GM20000 (cell line): ENCODE measurements around the gene CNTN2.

Source experiments
- DNase-seq: peaks from one replicate; pipeline ENCODE4 v3.0.0; 2012; ENCODE audit warnings: low spot score
- CTCF ChIP-seq: IDR thresholded peaks from 2 replicates; pipeline ENCODE4 v1.5.1; 2012; ENCODE audit warnings: mild to moderate bottlenecking, control low read depth; ENCODE audit errors: extremely low read depth, missing control alignments

Gene CNTN2

GRCh38 chr1:205076245-205076761, 33.3 kb downstream of the CNTN2 start:
- no peak for TF ChIP-seq CTCF
- DNase-seq = no peak

- no peak for TF ChIP-seq CTCF
- no peak for DNase-seq
These were observed 34.3 kb downstream of the CNTN2 start for GRCh38 chr1:205077158-205077933.

DNA sequence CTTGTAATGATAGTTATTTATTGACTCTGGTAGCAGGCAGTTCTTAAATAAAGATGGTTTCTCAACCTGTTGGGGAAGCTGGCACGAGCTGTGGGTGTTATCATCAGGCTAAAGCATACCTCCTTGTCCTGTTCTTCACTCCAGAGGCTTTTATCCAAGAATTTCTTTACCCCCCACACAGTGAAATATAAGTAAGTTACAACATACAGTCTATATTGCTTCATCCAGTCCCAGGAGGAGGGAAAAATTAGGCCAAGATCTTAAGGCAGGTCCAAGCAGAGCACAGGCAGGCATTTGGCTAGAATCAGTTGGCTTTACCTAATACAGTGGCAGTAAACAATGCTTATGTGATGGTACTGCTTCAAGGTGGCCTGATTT, 34.9 kb downstream of the CNTN2 start:
- DNase-seq = no peak
- TF ChIP-seq CTCF = no peak

GRCh38 chr1:205082431-205082830, 39.4 kb downstream of the CNTN2 start:
- DNase-seq = no peak
- TF ChIP-seq CTCF = no peak

- TF ChIP-seq CTCF = no peak
- DNase-seq = no peak
These were observed 41.3 kb downstream of the CNTN2 start, which contains the start of gene TMEM81 for GRCh38 chr1:205084360-205084759. Gene TMEM81 (minus strand): TSS chr1:205084460. CDS start chr1:205084320, 140 bp downstream.

DNA sequence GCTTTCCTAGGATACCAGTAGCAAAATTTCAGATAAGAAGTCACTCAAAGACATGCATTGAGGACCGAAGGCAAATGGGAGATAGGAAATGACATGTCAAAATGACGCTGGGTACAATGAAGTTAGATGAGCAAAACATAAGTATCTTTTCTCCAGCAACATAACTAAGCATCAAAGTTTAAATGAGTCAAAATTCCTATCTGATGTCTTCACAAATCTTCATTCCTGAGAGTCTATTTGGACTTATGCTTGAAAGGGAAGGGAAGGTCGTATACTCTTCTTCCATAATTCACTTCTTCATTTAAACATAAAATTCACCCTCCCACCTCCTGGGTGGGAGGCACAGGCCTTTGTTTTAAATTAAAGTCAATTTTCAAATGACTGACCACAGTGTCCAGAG, 45.3 kb downstream of the CNTN2 start:
- TF ChIP-seq CTCF = no peak
- no peak for DNase-seq

- no peak for DNase-seq
- no peak for TF ChIP-seq CTCF
These were observed 48.2 kb downstream of the CNTN2 start for GRCh38 chr1:205091043-205091740.
